Mesothelial cell of epicardium (in vitro differentiated cells): ENCODE measurements around the gene TSPAN12. TPM values are rescaled to one million over a fixed set of nuclear protein-coding genes. Genes with fewer than 3 reads are reported as not detected.

Experiments used
- DNase-seq, 2 experiments: peaks; one replicate each; pipeline ENCODE4 v3.0.0; 2021; ENCODE audit warnings: low spot score in 2 of 2; ENCODE audit not compliant: unreplicated experiment in 2 of 2
- H3K27ac Mint-ChIP-seq: 2 replicates; pipeline ENCODE4 v1.8.0; 2021; ENCODE audit warnings: mixed read lengths
- H3K27me3 Mint-ChIP-seq: 2 replicates; pipeline ENCODE4 v1.8.0; 2021; ENCODE audit warnings: low read depth, mixed read lengths
- H3K36me3 Mint-ChIP-seq: 2 replicates; pipeline ENCODE4 v1.8.0; 2021; ENCODE audit warnings: mixed read lengths
- H3K4me1 Mint-ChIP-seq: 2 replicates; pipeline ENCODE4 v1.8.0; 2021; ENCODE audit warnings: mixed read lengths
- H3K4me3 Mint-ChIP-seq: 2 replicates; pipeline ENCODE4 v1.8.0; 2021; ENCODE audit warnings: mild to moderate bottlenecking, moderate library complexity, mixed read lengths
- H3K9me3 Mint-ChIP-seq: 2 replicates; pipeline ENCODE4 v1.8.0; 2021; ENCODE audit warnings: mixed read lengths
- CTCF ChIP-seq: fragments of 200-600 bp; sonication (generic); IDR thresholded peaks from one replicate; pipeline ENCODE4 v1.5.0; 2021; ENCODE audit warnings: antibody characterized with exemption; ENCODE audit not compliant: unreplicated experiment
- total RNA-seq: library from RNA; stranded (reverse); gene quantifications from 3 replicates; pipeline ENCODE4 v1.2.1, GENCODE V29; 2021

The TSPAN12 gene
- total RNA-seq, 1 donor from 2014 or later = 7.3 TPM

GRCh38 chr7:120819861-120820260 is 38.1 kb downstream of the TSPAN12 start:
- TF ChIP-seq CTCF = no peak
- Mint-ChIP-seq H3K4me3 (no peak overlapping the region), H3K27ac (no peak overlapping the region)

GRCh38 chr7:120817851-120818250 is 40.1 kb downstream of the TSPAN12 start:
- H3K4me3 Mint-ChIP-seq = no peak overlapping the region
- DNase-seq = no peak
- no peaks in the 10 kb centered on the region for H3K9me3 Mint-ChIP-seq
- H3K4me1 Mint-ChIP-seq = peaks cover 16% of the 10 kb centered on the region
- TF ChIP-seq CTCF = no peak
- peaks cover 2% of the 10 kb centered on the region for H3K36me3 Mint-ChIP-seq
- no peak overlapping the region for H3K27ac Mint-ChIP-seq
- H3K27me3 Mint-ChIP-seq = no peaks in the 10 kb centered on the region

More at GRCh38 chr7:120819861-120820260, 38.1 kb downstream of the TSPAN12 start:
- peaks cover 2% of the 10 kb centered on the region for H3K36me3 Mint-ChIP-seq
- H3K27me3 Mint-ChIP-seq = no peaks in the 10 kb centered on the region
- H3K4me1 Mint-ChIP-seq = no peaks in the 10 kb centered on the region
- H3K9me3 Mint-ChIP-seq = no peaks in the 10 kb centered on the region
- DNase-seq = no peak

- no peak for DNase-seq
- peaks cover 26% of the 10 kb centered on the region for H3K4me1 Mint-ChIP-seq
- H3K9me3 Mint-ChIP-seq = peaks cover 7% of the 10 kb centered on the region
- no peaks in the 10 kb centered on the region for H3K27me3 Mint-ChIP-seq
- H3K27ac Mint-ChIP-seq = no peak overlapping the region
- no peak for TF ChIP-seq CTCF
- H3K4me3 Mint-ChIP-seq = no peak overlapping the region
- peaks cover 4% of the 10 kb centered on the region for H3K36me3 Mint-ChIP-seq
Observed at GRCh38 chr7:120814253-120814939, 43.5 kb downstream of the TSPAN12 start.

- no peak for DNase-seq
- TF ChIP-seq CTCF = no peak
- no peak overlapping the region for H3K27ac Mint-ChIP-seq
- H3K4me3 Mint-ChIP-seq = no peak overlapping the region
- H3K36me3 Mint-ChIP-seq = peaks cover 4% of the 10 kb centered on the region
- peaks cover 27% of the 10 kb centered on the region for H3K4me1 Mint-ChIP-seq
- peaks cover 7% of the 10 kb centered on the region for H3K9me3 Mint-ChIP-seq
- no peaks in the 10 kb centered on the region for H3K27me3 Mint-ChIP-seq
Observed at GRCh38 chr7:120813546-120814252, 44.2 kb downstream of the TSPAN12 start.

GRCh38 chr7:120813089-120813488 is 44.9 kb downstream of the TSPAN12 start:
- Mint-ChIP-seq H3K27ac (no peak overlapping the region), H3K27me3 (no peaks in the 10 kb centered on the region), H3K4me3 (no peak overlapping the region), H3K4me1 (peaks cover 27% of the 10 kb centered on the region), H3K9me3 (peaks cover 7% of the 10 kb centered on the region), H3K36me3 (peaks cover 4% of the 10 kb centered on the region)
- TF ChIP-seq CTCF = no peak
- DNase-seq = no peak
